GM19025 (cell line): Measurements from ENCODE around the gene COL27A1.

Source experiments
- ATAC-seq: cut with Tn5 transposase; IDR thresholded peaks from one replicate; pipeline ENCODE4 v1.9.1; 2021; ENCODE audit warnings: mild to moderate bottlenecking, low read depth, moderate library complexity; ENCODE audit not compliant: unreplicated experiment

COL27A1 gene

DNA sequence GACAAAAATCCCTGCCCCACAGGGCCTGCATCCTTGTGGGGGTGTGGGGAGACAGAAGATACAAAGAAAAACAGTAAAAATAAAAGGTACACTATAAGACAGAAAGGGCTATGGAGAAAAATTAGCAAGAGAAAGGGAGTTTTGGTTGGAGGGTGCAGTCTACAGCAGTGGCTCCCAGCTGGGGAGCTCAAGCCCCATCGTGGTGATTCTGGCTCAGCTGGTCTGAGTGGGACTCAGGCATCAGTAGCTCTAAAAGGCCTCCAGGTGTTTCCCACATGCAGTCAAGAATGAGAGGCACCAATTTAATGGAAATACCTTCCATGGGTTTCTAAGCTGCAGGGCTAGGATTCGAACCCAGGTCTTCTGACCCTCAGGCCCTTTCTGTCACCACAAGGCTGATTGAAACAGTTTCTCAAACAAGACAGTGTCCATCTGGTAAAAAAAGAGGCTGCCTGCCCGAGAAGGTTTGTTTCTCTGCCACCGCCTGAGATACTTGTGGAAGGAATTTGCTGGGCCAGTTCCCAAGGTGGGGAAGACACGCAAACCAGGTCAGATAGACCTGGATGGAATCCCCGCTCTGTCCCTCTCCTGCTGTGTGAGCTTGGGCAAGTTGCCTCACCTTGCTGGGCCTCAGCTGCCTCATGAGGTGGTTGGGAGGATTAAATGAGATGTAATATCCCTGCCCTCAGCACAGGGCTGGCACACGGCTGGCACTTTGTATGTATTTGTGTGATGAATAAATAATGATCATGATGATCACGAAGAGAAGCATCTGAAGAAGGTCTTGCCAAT, 43.1 kb downstream of the COL27A1 start:
- ATAC-seq, result no peak

DNA sequence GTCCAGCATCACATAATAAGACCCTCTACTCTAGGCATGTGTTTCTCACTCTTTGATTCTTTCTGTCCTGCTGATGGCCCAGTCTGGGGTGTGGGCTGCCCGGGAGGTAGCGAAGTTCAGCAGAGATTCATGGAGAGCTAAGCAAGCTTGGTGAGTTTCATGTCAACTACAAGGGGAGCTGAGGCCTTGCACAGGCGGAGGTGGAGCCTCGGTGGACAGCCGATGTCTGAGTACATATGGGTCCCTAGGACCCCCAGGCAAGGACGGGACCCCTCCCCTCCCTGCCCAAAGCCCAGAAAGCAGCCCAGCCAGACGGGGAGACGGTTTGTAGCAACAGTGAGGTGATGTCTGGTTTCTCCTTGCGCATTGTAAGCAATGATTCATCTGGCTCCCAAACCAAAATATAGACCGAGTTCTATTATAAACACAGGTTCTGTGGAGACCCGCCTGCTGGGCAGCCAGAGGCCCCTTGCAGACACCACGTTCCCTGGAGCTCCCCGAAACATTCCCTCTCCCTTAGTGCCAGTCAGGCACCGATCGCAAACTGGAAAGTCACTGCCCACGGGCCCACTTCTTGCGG, 45.5 kb downstream of the COL27A1 start:
- ATAC-seq, result no peak

DNA sequence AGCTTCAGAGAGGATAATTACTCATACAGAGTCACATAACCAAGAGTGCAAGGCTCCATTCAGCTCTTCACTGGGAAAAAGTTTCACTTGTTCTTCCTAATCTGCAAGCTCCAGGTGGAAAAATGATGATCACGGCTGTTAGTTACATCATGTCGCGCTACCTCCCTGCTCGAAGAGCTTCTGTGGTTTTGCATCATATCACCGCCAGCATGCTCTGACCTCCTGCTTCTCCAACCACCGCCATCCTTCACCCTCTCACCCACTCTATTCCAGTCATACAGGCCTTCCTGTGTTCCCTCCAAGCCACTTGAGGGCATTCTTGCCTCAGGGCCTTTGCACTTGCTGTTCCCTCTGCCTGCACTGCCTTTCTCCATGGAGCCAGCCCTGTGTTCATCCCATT, 47.1 kb downstream of the COL27A1 start:
- no peak for ATAC-seq

GRCh38 chr9:114202849-114203248, 47.5 kb downstream of the COL27A1 start:
- no peak for ATAC-seq

DNA sequence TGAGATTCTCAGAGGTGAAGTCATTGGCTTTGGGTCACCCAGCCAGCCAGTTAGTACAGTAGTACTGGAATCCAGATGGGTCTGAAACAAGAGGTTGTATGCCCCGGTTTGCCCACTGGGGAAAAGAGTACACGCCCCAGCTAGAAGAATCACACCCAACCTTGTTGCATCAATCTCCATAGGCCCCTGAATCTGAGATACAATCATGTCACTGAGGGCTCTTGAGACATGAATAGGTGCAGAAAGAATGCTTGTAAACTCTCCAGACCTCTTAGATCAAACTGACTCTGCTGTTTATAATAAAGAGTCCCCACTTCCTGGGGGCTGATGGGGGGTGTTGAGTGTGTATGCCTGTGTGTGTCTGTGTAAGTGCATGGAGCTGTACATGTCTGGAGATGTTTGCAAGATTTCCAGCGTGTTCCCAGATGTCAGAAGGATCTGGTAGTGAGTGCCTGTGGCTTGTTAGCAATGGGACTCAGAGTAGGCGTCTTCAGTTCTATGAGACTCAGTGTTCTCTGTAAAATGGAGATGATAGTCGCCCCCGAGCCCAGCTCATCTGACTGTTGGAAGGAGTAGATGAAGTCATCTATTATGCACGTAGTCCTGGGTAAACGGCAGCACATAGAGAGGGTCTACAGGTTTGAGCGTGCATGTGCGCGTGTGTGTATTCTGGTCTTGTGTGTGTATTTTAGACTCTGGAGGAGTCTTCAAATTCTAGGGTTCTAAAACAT, 48.2 kb downstream of the COL27A1 start:
- no peak for ATAC-seq

GRCh38 chr9:114204265-114204664, 48.9 kb downstream of the COL27A1 start:
- no peak for ATAC-seq

DNA sequence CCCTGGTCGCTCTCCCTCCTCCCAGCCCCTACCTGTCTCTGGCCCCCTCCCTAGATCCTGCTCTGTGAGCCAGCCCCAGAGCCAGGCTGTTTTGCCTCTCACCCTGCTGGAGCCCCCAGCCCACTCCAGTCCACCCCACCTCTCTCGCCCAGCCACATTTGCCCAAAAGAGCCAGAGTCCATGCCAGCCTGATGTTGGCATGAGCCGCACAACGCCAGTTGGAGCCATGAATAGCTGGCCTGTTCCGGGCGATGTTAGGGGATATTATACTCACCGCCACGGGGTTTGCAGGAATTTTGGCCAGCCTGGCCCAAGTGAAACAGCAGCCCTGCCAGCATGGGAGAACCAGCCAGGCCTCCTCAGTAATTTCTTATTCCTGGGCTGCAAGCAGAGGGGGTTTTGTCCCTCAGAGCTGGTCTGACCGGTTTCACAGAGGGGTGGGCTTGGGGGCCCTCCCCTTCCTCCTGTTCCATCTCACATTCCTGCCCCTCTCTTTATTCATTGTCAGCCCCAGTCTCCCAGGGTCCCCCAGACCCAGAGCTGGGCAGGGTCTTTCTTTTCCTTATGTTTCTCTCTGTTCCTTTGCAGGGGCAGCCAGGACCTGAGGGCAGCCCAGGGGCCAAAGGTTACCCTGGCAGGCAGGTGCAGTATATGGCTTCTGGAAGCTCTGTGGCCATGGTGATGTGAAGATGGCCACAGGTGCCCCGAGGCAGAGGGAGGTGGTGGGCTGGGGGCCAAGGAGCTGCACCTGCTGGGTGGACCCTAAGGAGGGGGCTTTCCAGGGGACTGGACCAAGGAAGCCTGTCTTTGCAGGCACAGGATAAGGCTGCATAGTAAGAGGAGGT, 50.1 kb downstream of the COL27A1 start:
- ATAC-seq, result no peak

- no peak for ATAC-seq
Measured at GRCh38 chr9:114206221-114206789, 51.0 kb downstream of the COL27A1 start.

- ATAC-seq, result no peak
Measured at GRCh38 chr9:114207034-114207810, 51.9 kb downstream of the COL27A1 start.

- no peak for ATAC-seq
Measured at GRCh38 chr9:114207845-114208244, 52.5 kb downstream of the COL27A1 start.

GRCh38 chr9:114209151-114209550, 53.8 kb downstream of the COL27A1 start:
- no peak for ATAC-seq

DNA sequence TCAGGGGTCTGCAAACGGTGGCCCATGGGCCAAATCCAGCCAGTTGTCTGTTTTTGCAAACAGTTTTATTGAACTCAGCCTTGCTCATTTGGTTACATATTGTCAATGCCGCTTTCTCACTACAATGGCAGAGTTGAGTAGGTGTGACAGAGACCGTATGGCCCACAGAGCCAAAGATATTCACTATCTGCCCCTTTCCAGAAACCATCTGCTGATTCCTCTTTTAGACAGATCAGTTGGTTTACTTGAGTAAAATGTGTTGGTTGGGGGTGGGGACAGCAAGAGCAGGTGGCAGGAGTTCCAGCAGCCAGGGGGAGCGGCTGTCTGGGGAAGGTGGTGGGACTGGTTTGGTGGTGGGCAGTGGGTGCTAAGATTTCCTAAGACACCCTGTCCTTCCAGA, 54.8 kb downstream of the COL27A1 start:
- ATAC-seq, result no peak

- no peak for ATAC-seq
Measured at GRCh38 chr9:114210691-114211276, 55.4 kb downstream of the COL27A1 start.

GRCh38 chr9:114212826-114213225, 57.5 kb downstream of the COL27A1 start:
- ATAC-seq, result no peak

- ATAC-seq, result no peak
Measured at GRCh38 chr9:114213566-114213965, 58.2 kb downstream of the COL27A1 start.

DNA sequence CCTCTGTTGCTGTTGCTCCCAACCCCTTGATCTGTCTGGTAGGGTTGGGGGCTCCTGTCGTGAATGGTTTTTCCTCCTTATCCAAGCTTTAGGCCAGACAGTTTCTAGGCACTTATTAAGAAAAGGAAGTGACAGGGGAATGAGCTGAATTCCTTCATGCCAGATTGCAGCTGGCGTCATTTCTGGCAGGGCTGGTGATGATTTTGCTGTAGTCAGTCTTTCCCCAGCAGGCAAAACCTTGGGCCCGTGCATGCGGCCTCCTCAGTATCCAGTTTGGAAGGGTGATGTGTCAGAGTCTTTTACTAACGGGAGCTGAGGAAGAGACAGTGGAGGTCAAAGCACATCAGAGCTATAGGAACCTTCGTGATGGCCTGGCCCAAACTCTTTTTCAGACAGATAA, 58.8 kb downstream of the COL27A1 start:
- ATAC-seq, result no peak

GRCh38 chr9:114214686-114215414, 59.5 kb downstream of the COL27A1 start:
- no peak for ATAC-seq

- ATAC-seq, result no peak
Measured at GRCh38 chr9:114216081-114216480, 60.7 kb downstream of the COL27A1 start.

DNA sequence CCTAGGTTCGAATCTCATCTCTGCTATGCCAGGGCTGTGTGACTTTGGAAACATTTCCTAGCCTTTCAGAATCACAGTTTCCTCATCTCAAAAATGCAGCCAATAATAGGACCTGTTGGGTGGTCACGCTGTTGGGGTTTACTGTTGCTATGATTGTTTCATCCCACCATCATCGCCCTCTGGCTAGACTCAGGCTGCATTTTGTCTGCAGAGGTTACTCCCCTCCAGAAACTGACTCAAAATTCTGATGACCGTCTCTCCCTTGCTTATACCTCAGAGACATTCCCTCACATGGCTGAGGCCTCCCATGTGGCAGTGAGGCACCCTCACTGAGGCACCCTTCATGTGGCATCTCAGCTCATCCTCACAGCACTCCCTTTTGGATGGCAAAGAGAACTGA, 61.6 kb downstream of the COL27A1 start:
- ATAC-seq, result no peak
